Stomach (tissue), 4 donors: ENCODE data around the gene CSGALNACT2.

Source experiments
- EP300 ChIP-seq: sonication (generic); formaldehyde crosslinking; IDR thresholded peaks from one replicate; pipeline ENCODE4 v1.6.1; 2017; ENCODE audit warnings: antibody characterized with exemption
- POLR2A ChIP-seq, 4 donors: fragments of 450-650 bp; IDR thresholded peaks; one replicate each; pipeline ENCODE4 v1.6.1; 2016; ENCODE audit warnings: antibody characterized with exemption in 4 of 4, control low read depth in 2 of 4, mild to moderate bottlenecking in 1 of 4, moderate library complexity in 1 of 4
- TF ChIP-seq, protein P1 (sequence below), 7 experiments: fragments of 450-650 bp in 4 of 7; fragments of 200-600 bp in 3 of 7; sonication (generic) in 3 of 7; IDR thresholded peaks; one replicate each; pipeline ENCODE4 v1.5.1; 2016 to 2019; ENCODE audit warnings: antibody characterized with exemption in 7 of 7, control low read depth in 2 of 7, mild to moderate bottlenecking in 1 of 7

DNA sequence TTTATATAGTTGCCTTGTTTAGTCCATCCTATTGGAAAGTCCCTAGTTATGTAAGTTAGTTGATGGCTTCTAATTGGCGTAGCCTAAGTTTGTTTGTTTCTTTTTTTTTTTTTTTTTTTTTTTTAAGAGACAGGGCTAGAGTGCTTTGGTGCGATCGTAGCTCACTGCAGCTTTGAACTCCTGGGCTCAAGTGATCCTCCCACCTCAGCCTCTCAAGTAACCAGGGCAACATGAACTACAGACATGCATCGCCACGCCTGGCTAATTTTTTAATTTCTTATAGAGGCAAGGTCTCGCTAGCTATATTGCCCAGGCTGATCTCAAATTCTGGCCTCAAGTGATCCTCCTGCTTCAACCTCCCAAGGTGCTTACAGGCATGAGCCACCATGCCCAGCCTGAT, 7.1 kb downstream of the CSGALNACT2 start:
- TF ChIP-seq, protein P1, sequence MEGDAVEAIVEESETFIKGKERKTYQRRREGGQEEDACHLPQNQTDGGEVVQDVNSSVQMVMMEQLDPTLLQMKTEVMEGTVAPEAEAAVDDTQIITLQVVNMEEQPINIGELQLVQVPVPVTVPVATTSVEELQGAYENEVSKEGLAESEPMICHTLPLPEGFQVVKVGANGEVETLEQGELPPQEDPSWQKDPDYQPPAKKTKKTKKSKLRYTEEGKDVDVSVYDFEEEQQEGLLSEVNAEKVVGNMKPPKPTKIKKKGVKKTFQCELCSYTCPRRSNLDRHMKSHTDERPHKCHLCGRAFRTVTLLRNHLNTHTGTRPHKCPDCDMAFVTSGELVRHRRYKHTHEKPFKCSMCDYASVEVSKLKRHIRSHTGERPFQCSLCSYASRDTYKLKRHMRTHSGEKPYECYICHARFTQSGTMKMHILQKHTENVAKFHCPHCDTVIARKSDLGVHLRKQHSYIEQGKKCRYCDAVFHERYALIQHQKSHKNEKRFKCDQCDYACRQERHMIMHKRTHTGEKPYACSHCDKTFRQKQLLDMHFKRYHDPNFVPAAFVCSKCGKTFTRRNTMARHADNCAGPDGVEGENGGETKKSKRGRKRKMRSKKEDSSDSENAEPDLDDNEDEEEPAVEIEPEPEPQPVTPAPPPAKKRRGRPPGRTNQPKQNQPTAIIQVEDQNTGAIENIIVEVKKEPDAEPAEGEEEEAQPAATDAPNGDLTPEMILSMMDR (IDR thresholded peaks at IDR 0.05): no peak
- TF ChIP-seq EP300 (no peak), POLR2A (IDR thresholded peaks at IDR 0.05) (no peak)
